LoVo (cell line): Measurements from ENCODE around the gene FTCD.
"Not testable (repeated sequence)": the region's sequence is repeated elsewhere in the genome, so short reads cannot be mapped to it uniquely, and the experiment has no call there.

Experiments used
- DNase-seq: peaks from one replicate; pipeline ENCODE4 v3.0.0-alpha.2; 2016; ENCODE audit warnings: low spot score

FTCD gene, protein sequence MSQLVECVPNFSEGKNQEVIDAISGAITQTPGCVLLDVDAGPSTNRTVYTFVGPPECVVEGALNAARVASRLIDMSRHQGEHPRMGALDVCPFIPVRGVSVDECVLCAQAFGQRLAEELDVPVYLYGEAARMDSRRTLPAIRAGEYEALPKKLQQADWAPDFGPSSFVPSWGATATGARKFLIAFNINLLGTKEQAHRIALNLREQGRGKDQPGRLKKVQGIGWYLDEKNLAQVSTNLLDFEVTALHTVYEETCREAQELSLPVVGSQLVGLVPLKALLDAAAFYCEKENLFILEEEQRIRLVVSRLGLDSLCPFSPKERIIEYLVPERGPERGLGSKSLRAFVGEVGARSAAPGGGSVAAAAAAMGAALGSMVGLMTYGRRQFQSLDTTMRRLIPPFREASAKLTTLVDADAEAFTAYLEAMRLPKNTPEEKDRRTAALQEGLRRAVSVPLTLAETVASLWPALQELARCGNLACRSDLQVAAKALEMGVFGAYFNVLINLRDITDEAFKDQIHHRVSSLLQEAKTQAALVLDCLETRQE

DNA sequence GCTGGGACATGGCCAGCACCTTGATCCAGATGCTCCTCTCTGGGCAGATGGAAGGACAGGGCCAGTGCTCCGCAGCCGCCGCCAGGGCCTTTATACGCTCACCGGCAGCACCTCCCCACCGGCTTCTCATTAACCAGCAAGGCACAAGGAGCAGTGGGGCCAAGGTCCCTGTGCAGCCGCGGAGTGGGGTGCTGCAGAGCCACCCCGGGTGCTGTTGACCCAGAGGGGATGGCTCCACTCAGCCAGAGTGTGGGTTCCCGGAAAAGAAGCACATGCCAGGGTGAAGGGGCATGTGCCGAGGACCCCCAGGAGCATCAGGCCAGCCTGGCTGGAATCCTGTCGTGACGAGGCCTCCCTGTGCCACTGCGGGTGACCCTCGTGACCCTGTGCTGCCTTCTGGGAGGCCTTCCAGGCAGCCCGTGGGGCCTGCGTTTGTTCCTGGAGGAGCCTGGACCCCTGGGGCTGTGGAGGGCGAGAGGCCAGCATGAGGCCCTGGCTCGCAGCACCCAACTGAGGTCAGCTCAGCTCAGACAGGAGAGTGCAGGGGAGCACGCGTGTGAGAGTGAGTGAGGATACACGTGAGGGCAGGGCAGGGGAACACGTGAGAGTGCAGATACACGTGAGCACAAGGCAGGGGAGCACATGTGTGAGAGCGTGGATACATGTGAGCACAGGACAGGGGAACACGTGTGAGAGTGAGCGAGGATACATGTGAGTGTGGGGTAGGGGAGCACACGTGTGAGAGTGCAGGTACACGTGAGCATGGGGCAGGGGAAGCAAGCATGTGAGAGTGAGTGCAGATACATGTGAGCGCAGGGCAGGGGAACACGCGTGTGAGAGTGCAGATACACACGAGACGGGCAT lies at the start of gene FTCD:
Gene FTCD (minus strand): TSS at position 66 of the 864 bp plus-strand sequence. CDS start 56 bp downstream, at position 10.
- no peak for DNase-seq

DNA sequence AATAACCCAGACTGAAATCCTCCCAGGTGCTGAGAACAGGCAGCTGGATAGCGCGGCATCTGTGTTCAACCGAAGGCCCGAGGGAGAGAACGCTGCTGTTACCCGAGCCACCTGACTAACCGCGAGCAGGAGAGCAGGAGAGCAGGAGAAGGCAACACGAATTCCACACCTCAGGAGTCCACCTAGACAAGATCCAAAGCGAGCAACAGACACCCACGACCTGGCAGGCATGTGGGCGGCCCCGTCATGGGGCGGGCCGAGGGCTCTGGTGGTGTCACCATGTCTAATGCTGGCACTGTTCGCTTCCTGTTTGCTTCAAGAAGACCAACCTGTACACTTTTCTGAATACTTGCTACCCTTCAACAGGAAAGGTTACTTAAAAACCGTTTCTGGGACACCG lies 49.8 kb upstream of the FTCD start:
- DNase-seq, result no peak

DNA sequence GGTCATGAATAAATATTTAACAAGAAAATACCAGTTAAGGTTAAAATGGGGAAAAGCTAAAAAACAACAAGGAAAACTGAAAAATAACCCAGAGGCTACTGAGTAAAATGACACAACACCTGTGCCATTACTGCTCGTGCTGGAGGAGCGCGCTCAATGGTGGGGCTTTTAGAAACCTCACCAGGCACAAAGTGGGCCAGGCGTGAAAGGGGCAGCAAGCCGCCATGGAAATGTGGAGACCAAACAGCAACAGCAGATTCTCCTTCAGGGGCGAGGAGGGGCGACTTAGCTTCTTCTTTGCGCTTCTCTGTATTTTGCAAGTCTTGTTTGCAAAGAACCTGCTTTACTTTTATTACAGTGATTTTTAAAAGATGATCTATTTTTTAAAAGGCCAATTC lies 47.8 kb upstream of the FTCD start:
- no peak for DNase-seq

DNA sequence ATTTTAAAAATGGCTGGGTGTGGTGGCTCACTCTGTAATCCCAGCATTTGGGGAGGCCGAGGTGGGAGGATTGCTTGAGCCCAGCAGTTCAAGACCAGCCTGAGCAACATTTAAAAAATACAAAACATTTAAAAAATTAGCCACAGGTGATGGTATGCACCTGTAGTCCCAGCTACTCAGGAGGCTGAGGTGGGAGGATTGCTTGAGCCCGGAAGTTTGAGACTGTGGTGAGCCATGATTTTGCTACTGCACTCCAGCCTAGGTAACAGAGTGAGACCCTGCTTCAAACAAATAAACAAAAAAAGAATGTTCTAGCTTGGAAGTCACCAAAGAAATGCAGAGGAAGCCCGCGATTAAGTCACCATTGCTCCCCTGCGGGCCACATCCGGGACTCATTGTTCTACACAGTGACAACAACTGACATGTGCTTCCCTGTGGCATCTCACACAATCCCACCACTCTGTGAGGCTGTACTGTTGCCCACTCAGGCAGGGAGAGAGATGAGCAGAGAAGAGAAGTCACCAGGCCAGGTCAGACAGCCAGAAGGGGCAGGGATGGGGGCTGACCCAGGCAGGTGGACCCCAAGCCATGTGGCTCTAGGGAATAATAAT lies 47.3 kb upstream of the FTCD start:
- DNase-seq, result no peak

DNA sequence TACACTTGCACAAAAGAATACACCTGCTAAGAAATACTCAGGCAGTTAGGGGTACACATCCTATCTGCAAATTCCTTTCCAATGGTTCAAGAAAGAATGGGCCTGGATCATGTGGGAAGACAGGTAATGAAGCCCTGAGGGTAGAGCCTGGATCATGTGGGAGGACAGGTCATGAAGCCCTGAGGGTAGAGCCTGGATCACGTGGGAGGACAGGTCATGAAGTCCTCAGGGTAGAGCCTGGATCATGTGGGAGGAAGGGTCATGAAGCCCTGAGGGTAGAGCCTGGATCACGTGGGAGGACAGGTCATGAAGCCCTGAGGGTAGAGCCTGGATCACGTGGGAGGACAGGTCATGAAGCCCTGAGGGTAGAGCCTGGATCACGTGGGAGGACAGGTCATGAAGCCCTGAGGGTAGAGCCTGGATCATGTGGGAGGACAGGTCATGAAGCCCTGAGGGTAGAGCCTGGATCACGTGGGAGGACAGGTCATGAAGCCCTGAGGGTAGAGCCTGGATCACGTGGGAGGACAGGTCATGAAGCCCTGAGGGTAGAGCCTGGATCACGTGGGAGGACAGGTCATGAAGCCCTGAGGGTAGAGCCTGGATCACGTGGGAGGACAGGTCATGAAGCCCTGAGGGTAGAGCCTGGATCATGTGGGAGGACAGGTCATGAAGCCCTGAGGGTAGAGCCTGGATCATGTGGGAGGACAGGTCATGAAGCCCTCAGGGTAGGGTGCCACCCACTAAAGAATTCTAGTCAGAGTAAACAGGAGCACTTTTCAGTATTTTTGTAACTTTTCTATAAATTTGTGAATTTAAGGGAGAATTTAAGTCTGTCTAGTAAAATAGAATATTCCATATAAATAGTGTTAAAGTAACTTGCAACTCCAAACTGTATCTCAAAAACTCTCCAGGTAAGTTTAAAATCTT lies 45.8 kb upstream of the FTCD start:
- DNase-seq, result not testable (repeated sequence)

DNA sequence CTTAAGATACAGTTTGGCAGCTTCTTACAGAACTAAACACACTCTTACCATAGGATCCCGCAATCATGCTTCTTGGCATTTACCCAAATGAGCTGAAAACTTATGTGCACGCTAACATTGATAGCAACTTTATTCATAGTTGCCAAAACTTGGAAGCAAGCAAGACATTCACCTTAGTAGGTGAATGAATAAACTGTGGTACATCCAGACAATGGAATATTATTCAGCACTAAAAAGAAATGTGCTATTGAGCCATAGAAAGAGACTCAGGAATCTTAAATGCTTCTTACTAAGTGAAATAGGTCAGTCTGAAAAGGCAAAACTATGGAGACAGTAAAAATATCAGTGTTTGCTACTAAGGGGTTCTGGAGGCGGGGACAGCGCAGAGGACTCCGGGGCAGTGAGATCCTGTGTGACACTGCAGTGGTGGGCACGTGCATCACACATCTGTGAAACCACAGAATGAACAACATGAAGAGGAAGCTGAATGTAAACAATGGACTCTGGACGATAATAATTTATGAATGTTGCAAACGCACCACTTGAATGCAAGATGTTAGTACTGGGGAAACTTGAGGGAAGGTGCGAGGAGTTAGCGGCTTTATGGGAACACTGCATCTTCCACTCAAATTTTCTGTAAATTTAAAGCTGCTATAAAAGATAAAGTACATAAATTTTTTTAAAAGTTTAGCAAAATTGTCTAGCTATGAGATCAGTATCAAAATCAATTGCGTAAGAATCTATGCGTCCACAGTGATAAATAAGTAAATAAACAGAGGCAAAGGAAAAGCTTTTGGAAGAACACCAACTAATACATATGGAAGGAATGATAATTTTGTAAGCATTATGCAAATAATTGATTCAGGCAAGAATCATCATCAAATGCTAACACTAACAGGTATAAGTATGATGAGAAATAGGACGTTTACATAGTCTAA lies 44.3 kb upstream of the FTCD start:
- DNase-seq, result no peak

DNA sequence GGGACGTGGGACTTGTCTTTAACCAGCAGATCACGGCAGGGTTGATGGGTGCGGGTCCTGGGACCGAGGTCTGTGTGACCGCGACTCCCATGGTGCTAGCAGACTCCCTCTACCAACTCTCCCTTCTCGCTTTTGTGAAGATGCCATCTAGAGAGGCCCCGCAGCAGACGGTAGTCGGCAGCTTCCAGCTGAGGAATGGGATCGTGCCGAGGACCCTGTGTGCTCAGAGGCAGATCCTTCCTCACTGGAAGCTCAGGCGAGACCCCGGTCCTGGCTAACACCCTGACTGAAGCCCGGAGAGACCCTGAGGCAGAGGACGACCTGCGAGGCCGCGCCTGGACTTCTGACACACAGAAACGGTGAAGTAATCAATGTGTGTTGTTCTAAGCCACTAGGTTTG lies 41.4 kb upstream of the FTCD start:
- DNase-seq, result no peak

DNA sequence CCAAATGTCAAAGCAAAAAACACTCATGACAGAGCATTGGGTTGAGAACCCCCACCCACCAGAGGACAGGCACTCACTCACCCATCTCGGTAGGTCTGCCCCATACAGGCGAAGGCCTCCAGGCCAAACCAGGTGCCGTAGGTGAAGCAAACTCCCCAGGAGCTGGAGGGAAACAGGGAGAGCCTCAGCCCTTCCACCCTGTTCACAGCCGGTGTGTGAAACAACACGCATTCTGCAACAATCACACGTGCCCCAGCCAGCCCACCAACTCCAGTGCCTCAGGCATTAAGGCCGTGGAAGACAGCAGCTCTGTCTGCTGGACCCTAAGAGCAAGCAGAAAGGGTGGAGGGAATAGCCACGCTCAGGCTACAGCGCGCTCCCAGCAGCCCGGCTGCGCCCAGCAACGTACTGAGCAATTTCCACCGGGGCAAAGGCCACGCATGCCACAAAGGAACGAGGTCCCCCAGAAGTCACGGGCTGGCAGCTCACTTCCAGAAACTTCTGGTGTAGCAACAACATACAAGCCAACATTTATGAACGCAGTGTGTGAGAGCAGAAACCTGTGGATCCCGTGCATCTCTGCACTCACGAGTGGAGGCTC lies 40.3 kb upstream of the FTCD start:
- no peak for DNase-seq

DNA sequence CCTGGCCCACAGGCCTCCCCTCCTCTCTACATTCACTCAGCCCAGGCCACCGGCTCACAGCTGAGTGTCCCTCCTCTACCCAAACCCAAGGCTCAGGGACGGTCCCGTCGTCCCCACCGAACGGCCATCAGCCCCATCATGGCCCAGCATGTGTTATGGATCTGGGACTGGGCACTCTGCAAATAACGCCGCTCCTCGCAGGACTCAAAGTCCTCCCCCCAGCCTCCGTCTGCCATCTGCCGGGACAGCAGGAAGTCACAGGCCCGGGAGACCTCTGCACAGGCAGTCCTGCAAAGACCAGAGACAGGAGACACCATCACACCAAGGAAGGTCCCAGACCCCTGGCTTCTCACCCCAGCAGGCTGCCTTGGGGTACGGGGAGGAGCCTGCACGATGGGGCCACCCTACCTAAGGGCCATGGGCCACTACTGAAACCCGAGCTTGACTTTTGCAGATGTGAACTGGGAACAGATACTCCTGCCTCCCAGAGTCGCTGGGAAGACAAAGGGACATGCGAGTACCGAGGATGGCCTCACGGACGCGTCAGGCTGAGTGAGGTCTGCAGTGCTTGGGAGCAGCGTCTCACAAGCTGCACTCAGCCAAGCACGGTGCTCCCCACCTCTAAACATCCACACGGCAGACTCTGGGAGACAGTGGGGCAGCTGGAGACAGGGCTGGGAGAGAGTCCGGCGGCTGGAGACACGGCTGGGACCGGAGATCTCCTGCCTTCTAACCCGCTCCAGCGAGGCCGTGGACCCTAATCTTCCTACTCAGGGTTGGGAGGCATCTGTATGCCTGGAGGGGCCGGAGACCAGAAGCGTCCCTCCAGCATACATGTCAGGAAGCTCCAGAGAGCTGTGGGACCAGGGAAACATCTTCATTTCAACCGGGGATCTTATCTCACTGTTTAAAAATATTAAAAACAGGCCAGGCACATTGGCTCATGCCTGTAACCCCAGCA lies 39.3 kb upstream of the FTCD start:
- no peak for DNase-seq

DNA sequence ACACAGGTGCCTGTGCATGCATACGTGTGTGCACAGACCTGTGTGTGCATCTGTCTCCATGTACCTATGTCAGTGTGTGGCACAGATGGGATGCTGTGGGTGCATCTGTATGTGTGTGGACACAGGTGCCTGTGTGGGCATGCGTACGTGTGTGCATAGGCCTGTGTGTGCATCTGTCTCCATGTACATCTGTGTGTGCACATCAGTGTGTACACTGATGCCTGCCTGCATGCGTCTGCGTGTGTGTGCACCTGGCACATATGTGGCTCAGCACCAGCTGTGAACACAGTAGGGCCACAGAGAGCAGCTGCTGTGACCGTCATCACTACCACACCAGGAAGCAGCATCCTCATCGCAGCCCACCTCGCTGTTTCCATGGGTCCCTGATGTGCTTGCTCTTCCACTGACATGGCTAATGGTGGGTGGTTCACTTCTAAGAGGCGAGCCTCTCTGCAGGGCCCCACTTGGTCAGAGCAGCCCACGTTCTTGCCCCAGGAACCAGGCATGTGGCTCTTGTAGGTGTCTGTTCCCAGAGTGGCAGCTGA lies 38.5 kb upstream of the FTCD start:
- no peak for DNase-seq

DNA sequence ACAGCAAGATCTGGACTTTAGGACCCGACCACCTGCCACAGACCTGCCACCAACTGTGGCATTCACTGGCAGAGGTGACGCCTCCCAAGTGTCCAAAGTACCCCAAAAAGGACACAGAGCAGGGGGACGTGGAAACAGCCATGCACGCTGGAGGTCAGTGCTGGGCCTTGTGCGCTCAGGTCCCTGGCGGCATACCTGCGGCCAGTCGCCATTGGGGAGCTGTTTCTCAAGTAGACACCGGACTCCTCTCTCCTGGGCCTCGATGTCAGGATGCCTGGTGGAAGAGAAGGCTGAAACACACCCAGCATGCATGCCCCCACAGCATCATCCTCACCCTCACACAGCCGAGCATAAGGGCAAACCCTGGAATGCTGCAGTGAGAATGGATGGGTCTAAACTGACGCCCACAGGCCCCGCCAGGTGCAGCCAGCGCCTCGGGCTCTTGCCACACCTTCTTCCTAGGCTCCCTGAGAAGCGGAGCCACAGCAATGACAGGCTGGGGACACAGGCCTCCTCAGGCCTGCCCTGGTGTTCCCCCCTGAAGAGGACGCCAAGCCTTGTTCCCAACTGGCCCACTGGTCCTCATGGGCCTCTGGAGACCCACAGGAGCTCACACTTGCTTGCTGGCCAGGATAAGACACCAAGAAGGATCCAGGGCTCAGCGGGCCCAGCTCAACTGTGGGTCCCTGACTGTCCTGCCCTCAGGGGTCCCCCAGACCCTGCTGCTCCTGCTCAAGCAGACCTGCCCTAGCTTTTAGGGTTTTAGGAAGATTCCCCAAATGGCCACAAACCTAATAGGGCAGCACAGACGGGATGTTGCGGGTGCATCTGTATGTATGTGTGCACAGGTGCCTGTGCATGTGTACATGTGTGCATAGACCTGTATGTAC lies 36.6 kb upstream of the FTCD start:
- DNase-seq, result no peak

DNA sequence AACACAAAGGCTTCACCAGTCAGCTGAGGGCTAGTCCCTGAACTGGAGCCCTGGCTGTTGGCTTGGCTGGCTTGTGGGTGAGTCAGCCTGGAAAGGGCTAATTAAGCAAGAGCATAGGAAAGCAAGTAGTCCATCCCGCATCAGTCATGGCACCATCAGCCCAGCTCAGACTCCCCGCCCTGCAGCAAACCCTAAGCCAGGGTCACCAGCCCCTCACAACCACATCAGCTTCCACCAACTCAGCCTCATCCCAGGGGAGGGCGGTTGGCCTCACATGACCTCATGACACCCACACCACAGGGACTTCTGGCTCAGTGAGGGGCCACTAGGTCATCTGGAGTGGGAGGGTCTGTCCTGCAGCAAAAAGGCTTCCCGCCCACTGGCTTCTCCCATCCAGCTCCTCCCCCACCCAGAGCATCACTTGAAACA lies 35.9 kb upstream of the FTCD start:
- DNase-seq, result no peak

DNA sequence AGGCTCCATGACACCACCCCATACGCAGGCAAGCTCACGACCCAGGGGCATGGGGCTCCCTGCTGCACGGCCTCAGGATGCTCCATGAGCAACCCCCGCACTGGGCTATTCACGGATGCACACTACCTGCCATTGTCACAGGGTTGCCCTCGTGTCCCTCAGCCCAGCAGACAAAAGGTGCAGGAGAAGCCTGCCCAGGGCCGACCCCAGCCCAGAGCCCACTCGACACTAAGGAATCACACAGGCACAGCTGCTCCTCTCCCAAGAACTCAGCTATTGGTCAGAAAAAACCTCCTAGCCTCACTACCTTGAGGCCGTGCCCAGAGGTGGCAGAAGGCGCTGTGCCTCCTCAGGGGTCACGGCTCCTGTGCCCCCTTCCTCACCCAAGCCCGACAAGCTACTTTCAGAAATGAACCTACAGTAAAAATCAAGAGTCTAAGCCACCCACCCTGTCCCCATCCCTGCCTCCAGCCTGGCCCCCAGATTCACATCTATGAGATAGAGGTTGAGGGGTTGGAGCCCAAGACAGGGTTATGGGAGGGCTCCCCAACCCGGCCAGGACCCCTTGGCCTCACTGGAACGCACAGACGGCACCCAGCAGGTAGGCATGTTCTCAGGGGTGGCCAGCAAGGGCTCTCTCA lies 35.2 kb upstream of the FTCD start:
- DNase-seq, result no peak

DNA sequence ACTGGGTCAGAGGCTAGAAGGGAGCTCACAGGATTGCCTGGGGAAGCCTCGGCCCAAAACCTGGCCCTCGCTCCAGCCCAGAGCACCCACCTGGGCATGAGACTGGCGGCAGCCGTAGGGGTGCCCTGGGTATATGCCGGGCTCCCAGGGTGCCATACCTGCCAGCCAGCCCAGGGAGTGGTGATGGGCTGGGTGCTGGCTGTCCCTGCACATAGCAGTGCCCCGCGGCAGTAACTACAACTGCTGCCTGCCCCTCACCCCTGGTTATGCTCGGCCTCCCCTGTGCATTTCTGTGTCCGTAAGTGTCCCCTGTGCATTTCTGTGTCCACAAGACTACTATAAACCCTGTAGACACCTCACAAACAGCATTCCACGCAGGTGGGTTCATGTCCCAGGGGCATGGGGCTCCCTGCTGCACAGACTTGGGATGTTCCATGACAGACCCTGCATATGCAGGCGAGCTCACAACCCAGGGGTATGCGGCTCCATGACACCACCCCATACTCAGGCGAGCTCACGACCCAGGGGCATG lies 34.6 kb upstream of the FTCD start:
- no peak for DNase-seq

DNA sequence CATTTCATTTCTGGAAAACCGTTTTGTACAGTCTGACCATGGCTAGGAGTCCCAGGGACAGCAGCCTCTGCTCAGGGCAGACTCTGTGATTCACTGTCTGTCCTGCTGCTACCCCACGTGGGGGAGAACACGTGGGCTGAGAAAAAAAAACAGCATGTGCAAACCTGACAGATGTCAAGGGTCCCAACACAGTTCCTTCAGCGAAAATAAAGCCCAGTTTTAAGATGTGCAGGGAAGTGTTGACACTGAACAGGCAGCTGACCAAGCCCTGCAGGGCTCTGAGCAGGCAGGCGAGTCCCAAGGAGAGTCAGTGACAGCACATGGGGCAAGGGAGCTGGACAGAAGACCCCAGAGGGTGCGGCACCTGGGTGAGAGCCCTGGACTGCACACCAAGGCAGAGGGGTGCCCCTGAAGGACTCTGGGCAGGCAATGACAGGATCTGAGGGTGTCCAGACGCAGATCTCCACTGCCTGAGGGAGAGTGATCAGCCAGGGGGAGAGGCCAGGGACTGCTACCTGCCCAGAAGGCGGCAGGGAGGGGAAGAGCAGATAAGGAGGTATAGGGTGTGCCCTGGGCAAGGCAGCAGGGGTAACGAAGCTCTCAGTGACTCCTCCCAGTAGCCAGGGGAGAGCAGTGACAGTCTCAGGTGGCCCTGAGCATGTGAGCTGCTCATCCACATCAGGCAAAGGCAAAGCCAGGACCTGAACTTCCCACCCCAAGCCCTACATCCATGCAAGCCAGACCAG lies 34.0 kb upstream of the FTCD start:
- no peak for DNase-seq
